Keratinocyte (primary cell): ENCODE measurements around the gene FRMD7.

Experiments
- EZH2 ChIP-seq: IDR thresholded peaks from one replicate; pipeline ENCODE4 v1.6.1; 2012; ENCODE audit warnings: inconsistent platforms, mild to moderate bottlenecking, low read length, moderate library complexity
- TF ChIP-seq, protein P1 (sequence below), 3 experiments: IDR thresholded peaks in 1 of 3; conservative IDR thresholded peaks in 1 of 3; optimal IDR thresholded peaks in 1 of 3; 2 replicates in 2 of 3; 3 replicates in 1 of 3; pipeline versions ENCODE3 to v1.5.1; 2011; ENCODE audit warnings: low read length in 3 of 3, mild to moderate bottlenecking in 3 of 3, moderate library complexity in 2 of 3, control low read depth in 1 of 3, inconsistent platforms in 1 of 3; ENCODE audit not compliant: insufficient read depth in 2 of 3; ENCODE audit errors: extremely low read depth in 1 of 3

DNA sequence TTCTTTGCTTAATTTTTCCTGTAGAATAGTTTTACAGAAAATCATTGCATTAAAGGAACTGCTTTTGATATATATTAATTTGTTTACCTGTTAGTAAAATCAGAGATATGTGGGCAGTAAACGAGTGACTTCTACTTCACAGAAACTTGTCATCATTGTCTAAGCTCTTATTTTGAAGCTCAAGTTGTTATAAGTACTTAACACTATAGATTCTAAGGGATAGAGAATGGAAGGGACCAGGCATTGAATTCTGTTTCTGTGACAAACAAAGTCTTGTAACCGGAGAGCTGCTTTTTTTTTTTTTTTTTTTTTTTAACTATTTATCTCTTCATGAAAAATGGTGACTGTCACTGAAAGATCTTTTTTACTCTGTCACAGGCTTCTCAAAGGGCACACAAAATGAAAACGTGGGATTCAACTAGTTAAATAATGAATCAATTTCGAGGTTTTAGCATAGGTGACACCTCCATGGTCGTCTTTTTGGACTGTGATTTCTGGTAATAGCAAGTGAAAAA, 90.3 kb downstream of the FRMD7 start:
- TF ChIP-seq, protein P1, sequence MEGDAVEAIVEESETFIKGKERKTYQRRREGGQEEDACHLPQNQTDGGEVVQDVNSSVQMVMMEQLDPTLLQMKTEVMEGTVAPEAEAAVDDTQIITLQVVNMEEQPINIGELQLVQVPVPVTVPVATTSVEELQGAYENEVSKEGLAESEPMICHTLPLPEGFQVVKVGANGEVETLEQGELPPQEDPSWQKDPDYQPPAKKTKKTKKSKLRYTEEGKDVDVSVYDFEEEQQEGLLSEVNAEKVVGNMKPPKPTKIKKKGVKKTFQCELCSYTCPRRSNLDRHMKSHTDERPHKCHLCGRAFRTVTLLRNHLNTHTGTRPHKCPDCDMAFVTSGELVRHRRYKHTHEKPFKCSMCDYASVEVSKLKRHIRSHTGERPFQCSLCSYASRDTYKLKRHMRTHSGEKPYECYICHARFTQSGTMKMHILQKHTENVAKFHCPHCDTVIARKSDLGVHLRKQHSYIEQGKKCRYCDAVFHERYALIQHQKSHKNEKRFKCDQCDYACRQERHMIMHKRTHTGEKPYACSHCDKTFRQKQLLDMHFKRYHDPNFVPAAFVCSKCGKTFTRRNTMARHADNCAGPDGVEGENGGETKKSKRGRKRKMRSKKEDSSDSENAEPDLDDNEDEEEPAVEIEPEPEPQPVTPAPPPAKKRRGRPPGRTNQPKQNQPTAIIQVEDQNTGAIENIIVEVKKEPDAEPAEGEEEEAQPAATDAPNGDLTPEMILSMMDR (optimal IDR thresholded peaks at IDR 0.05 in 1 of 3, IDR thresholded peaks at IDR 0.05 in 1 of 3, conservative IDR thresholded peaks at IDR 0.05 in 1 of 3; ENCODE audit: extremely low read depth in 1 of 3, insufficient read depth in 2 of 3, low read length in 3 of 3) = no peak
- no peak for TF ChIP-seq EZH2
